Endothelial cell of umbilical vein (primary cell): ENCODE measurements around the gene CACNA1C. TPM values are rescaled to one million over a fixed set of nuclear protein-coding genes. Genes with fewer than 3 reads are reported as not detected.

Experiments
- BruUV-seq: library from RNA; stranded (reverse); fragments of 400-500 nt; replicated peaks from 2 replicates; lab custom pipeline; 2021; lab: Mats Ljungman, UMichigan
- CTCF ChIA-PET: fragments of 300-600, 350-600 bp; sonication (Branson Sonifier 250); formaldehyde crosslinking; loops from one replicate; lab custom pipeline; 2021; ENCODE audit warnings: antibody characterized with exemption, inconsistent platforms; lab: Charles Lee
- POLR2A ChIA-PET: fragments of 300-600, 350-600 bp; sonication (Branson Sonifier 250); formaldehyde crosslinking; loops from one replicate; lab custom pipeline; 2021; ENCODE audit warnings: antibody characterized with exemption, inconsistent platforms; lab: Charles Lee
- DNase-seq: peaks from one replicate; pipeline ENCODE4 v3.0.0-alpha.2; 2011; ENCODE audit warnings: low read depth, low spot score
- FAIRE-seq: peaks from 2 replicates; lab custom pipeline; 2011; peaks lifted over from hg19 to GRCh38; lab: Jason Lieb, UNC
- H2AFZ ChIP-seq: 2 replicates; pipeline ENCODE4 v1.6.0; 2012; ENCODE audit warnings: low read depth, low read length, control low read depth, inconsistent platforms
- H3K27ac ChIP-seq: 2 replicates; pipeline ENCODE4 v1.5.1; 2011; ENCODE audit warnings: low read depth, mild to moderate bottlenecking, control low read depth, low read length, moderate library complexity; ENCODE audit not compliant: insufficient read depth
- H3K27me3 ChIP-seq, 2 experiments: 2 replicates each; pipeline versions ENCODE4 v1.6.0 to v1.6.1; 2011; ENCODE audit warnings: low read length in 2 of 2, mixed read lengths in 1 of 2; ENCODE audit not compliant: control insufficient read depth in 2 of 2, insufficient read depth in 2 of 2
- H3K36me3 ChIP-seq, 2 experiments: 2 replicates in 1 of 2; 3 replicates in 1 of 2; pipeline ENCODE4 v1.5.1; 2011; ENCODE audit warnings: low read length in 2 of 2, mild to moderate bottlenecking in 1 of 2, moderate library complexity in 1 of 2; ENCODE audit not compliant: control insufficient read depth in 2 of 2, insufficient read depth in 2 of 2; ENCODE audit errors: extremely low read depth in 1 of 2
- H3K4me1 ChIP-seq: 3 replicates; pipeline ENCODE4 v1.5.1; 2011; ENCODE audit warnings: mild to moderate bottlenecking, low read length; ENCODE audit not compliant: control insufficient read depth, insufficient read depth; ENCODE audit errors: extremely low read depth
- H3K4me2 ChIP-seq: 2 replicates; pipeline ENCODE4 v1.6.1; 2011; ENCODE audit warnings: low read length, control low read depth, mixed read lengths; ENCODE audit not compliant: insufficient read depth
- H3K4me3 ChIP-seq, 3 experiments: fragments of 200-600 bp in 1 of 3; sonication (generic), shearing (Covaris generic) in 1 of 3; replicated peaks in 1 of 3; 2 replicates each; pipeline ENCODE4 v1.5.1; 2011 to 2016; ENCODE audit warnings: control low read depth in 3 of 3, low read length in 3 of 3, mild to moderate bottlenecking in 2 of 3, inconsistent platforms in 1 of 3, low read depth in 1 of 3, moderate library complexity in 1 of 3; ENCODE audit not compliant: insufficient read depth in 1 of 3
- H3K79me2 ChIP-seq: 2 replicates; pipeline ENCODE4 v1.6.0; 2012; ENCODE audit warnings: low read length, inconsistent platforms; ENCODE audit not compliant: control insufficient read depth, insufficient read depth
- H3K9ac ChIP-seq: replicated peaks from 2 replicates; pipeline ENCODE3; 2011; ENCODE audit warnings: low read length, control low read depth; ENCODE audit not compliant: insufficient read depth; ENCODE audit errors: extremely low read depth
- H3K9me1 ChIP-seq: replicated peaks from 3 replicates; pipeline ENCODE4 v1.6.0; 2011; ENCODE audit warnings: mild to moderate bottlenecking, low read length; ENCODE audit not compliant: control insufficient read depth, insufficient read depth; ENCODE audit errors: extremely low read depth
- H3K9me3 ChIP-seq: replicated peaks from 2 replicates; pipeline ENCODE4 v1.5.1; 2012; ENCODE audit warnings: low read length, inconsistent platforms; ENCODE audit not compliant: control insufficient read depth, insufficient read depth
- H4K20me1 ChIP-seq: replicated peaks from 2 replicates; pipeline ENCODE3; 2011; ENCODE audit warnings: mild to moderate bottlenecking, low read length; ENCODE audit not compliant: control insufficient read depth, insufficient read depth; ENCODE audit errors: extremely low read depth
- EZH2 ChIP-seq: IDR thresholded peaks from 2 replicates; pipeline ENCODE4 v1.6.1; 2012; ENCODE audit warnings: borderline replicate concordance, low read depth, mild to moderate bottlenecking, moderate library complexity, low read length, inconsistent platforms; ENCODE audit not compliant: severe bottlenecking
- FOS ChIP-seq: IDR thresholded peaks from 2 replicates; pipeline ENCODE4 v1.6.1; 2011; ENCODE audit warnings: mild to moderate bottlenecking, low read length, moderate library complexity, borderline replicate concordance; ENCODE audit not compliant: insufficient read depth
- GATA2 ChIP-seq: IDR thresholded peaks from 2 replicates; pipeline ENCODE4 v1.7.0; 2011; ENCODE audit warnings: low read depth, mild to moderate bottlenecking, moderate library complexity, mixed read lengths, low read length; ENCODE audit not compliant: insufficient read length, insufficient read depth
- JUN ChIP-seq: IDR thresholded peaks from 2 replicates; pipeline ENCODE4 v1.6.1; 2011; ENCODE audit warnings: borderline replicate concordance, low read depth; ENCODE audit not compliant: insufficient read length, insufficient read depth
- MYC ChIP-seq: IDR thresholded peaks from one replicate; pipeline ENCODE4 v1.6.1; 2011; ENCODE audit warnings: mild to moderate bottlenecking, low read depth, low read length
- POLR2A ChIP-seq: IDR thresholded peaks from 2 replicates; pipeline ENCODE4 v1.6.1; 2012; ENCODE audit warnings: low read depth, mild to moderate bottlenecking, control low read depth, low read length
- POLR2AphosphoS5 ChIP-seq: IDR thresholded peaks from 2 replicates; pipeline ENCODE4 v1.6.1; 2012; ENCODE audit warnings: low read depth, mild to moderate bottlenecking, control low read depth, low read length, moderate library complexity; ENCODE audit not compliant: insufficient read depth
- dilution Hi-C: fragments of 300-500 bp; cut with MboI; formaldehyde crosslinking; loops from one replicate; pipeline ENCODE4 v1.15.0; 2019; ENCODE audit warnings: low sequenced_read_pairs; ENCODE audit not compliant: extremely low pct_ligation_motif_present
- intact Hi-C: fragments of 100-400 bp; cut with micrococcal nuclease; formaldehyde crosslinking; loops from one replicate; pipeline ENCODE4 v1.10.0; 2022
- polyA plus RNA-seq, 4 experiments: library from polyadenylated mRNA; depleted of rRNA in 3 of 4; stranded (reverse) in 3 of 4; unstranded in 1 of 4; fragments of >200 nt; gene quantifications; 2 replicates each; pipeline versions ENCODE4 v1.2.1 to v1.2.3, GENCODE V29; 2011 to 2012; ENCODE audit warnings: missing spikeins in 1 of 4
- total RNA-seq: library from RNA; stranded (reverse); gene quantifications from 2 replicates; pipeline ENCODE4 v1.2.3, GENCODE V29; 2021
- TF ChIP-seq, protein P1 (sequence below), 2 donors: IDR thresholded peaks; 1 replicate in 1 of 2; 2 replicates in 1 of 2; pipeline ENCODE4 v1.5.1; 2011; ENCODE audit warnings: low read length in 2 of 2, mild to moderate bottlenecking in 2 of 2, moderate library complexity in 2 of 2, control low read depth in 1 of 2, inconsistent platforms in 1 of 2, low read depth in 1 of 2; ENCODE audit not compliant: insufficient read depth in 1 of 2; ENCODE audit errors: extremely low read depth in 1 of 2
- TF ChIP-seq, protein P2 (sequence below): IDR thresholded peaks from 2 replicates; pipeline ENCODE4 v1.6.1; 2011; ENCODE audit not compliant: insufficient read depth, insufficient read length

CACNA1C gene
- total and polyA plus RNA-seq, 2 donors (not counting 3 experiments of a cell fraction or from before 2014, with no cell fraction given): not detected

DNA sequence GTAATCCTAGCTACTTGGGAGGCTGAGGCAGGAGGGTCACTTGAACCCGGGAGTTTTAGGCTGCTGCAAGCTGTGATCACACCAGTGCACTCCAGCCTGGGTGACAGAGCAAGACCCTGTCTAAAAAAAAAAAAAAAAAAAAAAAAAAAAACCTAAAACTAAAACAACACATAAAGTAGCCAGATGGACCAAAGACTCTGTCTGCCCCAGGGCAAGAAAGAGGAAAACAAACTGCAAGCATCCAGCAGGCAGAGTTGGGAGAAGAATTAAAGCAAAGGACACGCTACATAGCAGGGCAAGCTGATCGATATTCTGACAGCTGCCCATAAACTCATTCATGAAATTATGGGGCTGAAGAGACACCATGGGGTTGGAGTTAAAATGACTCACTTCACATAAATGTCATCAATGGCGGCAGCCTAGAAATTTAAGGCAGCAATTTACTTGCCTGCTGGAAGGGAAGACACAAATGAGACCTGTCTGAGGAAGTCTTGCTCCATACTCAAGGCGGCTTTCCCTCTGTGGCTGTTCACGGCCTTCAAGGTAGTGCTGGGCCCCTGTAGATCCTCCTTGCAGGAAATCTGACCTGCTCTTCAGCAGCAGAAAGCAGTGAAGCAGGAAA lies 482.9 kb downstream of the CACNA1C start:
- no TSS peak for BruUV-seq
- Histone ChIP-seq H4K20me1 (no peaks in the 10 kb centered on the region), H3K9me3 (no peaks in the 10 kb centered on the region), H3K4me1 (no peaks in the 10 kb centered on the region), H3K9me1 (no peaks in the 10 kb centered on the region), H3K27me3 (no peaks in the 10 kb centered on the region), H3K79me2 (no peaks in the 10 kb centered on the region), H3K27ac (no peak overlapping the region), H3K9ac (no peak overlapping the region), H2AFZ (no peak overlapping the region), H3K4me3 (no peak overlapping the region), H3K36me3 (no peaks in the 10 kb centered on the region), H3K4me2 (no peak overlapping the region)
- intact Hi-C loops (no loop called here), dilution Hi-C loops (no loop called here)
- FAIRE-seq (no peak), DNase-seq (no peak)
- TF ChIP-seq JUN: no peak
- no peak for TF ChIP-seq POLR2A
- TF ChIP-seq, protein P1, sequence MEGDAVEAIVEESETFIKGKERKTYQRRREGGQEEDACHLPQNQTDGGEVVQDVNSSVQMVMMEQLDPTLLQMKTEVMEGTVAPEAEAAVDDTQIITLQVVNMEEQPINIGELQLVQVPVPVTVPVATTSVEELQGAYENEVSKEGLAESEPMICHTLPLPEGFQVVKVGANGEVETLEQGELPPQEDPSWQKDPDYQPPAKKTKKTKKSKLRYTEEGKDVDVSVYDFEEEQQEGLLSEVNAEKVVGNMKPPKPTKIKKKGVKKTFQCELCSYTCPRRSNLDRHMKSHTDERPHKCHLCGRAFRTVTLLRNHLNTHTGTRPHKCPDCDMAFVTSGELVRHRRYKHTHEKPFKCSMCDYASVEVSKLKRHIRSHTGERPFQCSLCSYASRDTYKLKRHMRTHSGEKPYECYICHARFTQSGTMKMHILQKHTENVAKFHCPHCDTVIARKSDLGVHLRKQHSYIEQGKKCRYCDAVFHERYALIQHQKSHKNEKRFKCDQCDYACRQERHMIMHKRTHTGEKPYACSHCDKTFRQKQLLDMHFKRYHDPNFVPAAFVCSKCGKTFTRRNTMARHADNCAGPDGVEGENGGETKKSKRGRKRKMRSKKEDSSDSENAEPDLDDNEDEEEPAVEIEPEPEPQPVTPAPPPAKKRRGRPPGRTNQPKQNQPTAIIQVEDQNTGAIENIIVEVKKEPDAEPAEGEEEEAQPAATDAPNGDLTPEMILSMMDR (IDR thresholded peaks at IDR 0.05; ENCODE audit: extremely low read depth in 1 of 2, insufficient read depth in 1 of 2, low read depth in 1 of 2, low read length in 2 of 2): no peak
- no peak for TF ChIP-seq FOS
- TF ChIP-seq EZH2: no peak
- no peak for TF ChIP-seq MYC
- TF ChIP-seq GATA2: no peak
- no peak for TF ChIP-seq POLR2AphosphoS5
- TF ChIP-seq, protein P2, sequence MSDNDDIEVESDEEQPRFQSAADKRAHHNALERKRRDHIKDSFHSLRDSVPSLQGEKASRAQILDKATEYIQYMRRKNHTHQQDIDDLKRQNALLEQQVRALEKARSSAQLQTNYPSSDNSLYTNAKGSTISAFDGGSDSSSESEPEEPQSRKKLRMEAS: no peak
- ChIA-PET CTCF (interaction anchor here (1.0 kb wide), 1 partner anchor 28 kb away, joined by 4 read pairs; no protein-coding TSS in a partner anchor), POLR2A (no interaction called here)
